Heart left ventricle (tissue), 13 donors: ENCODE results near the gene PGC.

Source experiments
- CTCF ChIP-seq, 12 donors: fragments of 200-600 bp; sonication (generic) in 4 of 12; IDR thresholded peaks; one replicate each; pipeline versions ENCODE4 v1.5.0 to v1.8.0; 2018 to 2022; ENCODE audit warnings: antibody characterized with exemption in 12 of 12, mild to moderate bottlenecking in 5 of 12
- POLR2A ChIP-seq, 2 donors: fragments of 450-650 bp; IDR thresholded peaks; one replicate each; pipeline ENCODE4 v1.6.1; 2017; ENCODE audit warnings: antibody characterized with exemption in 2 of 2, mild to moderate bottlenecking in 2 of 2, moderate library complexity in 2 of 2
- donor health status: ischemic (EF 13 %, LVEDD 7.1; RV severe dilation, severe dysfunction).
- donor health status: DM: no; HTN: yes; CAD: no.
- donor health status: DM: no; HTN: no; CAD: no.
- donor health status: ischemic (EF 25% LVEDD 6.9; RV normal size, moderate dysfunction).
- donor health status: ischemic (EF 25% LVEDD 5.7; RV mildly dilated, moderate dysfunction).
- donor health status: ischemic (EF 35%, LVEDD 5.7; RV mildly dilated, moderate dysfunction).
- donor health status: nonischemic (EF 11% LVEDD 7.7; RV severe dilation, severe dysfunction).
- donor health status: DM: yes; HTN: yes; CAD: no.
- donor health status: PGD.
- donor health status: ischemic (EF 29% LVEDD 5.4; RV normal size, mild dysfunction).
- donor health status: nonischemic (EF 23%, LVEDD 6.1; RV moderate dilation, normal function).

DNA sequence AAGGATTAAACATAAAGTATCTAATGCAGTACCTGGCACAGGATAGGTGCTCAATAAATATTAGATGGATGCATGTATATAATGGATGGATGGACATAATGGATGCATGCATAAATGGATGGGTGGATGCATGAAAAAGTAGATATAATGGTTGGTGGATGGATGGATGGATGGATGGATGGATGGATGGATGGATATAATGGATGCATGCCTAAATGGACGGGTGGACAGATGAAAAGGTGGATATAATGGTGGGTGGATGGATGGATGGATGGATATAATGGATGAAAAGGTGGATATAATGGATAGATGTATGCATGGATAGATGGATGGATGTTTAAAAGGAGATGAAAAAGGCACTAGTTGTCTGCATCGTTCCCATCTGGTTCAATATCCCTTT lies 37.8 kb downstream of the PGC start:
- no peak for TF ChIP-seq POLR2A (IDR thresholded peaks at IDR 0.05)
- TF ChIP-seq CTCF (IDR thresholded peaks at IDR 0.05), result no peak
